ENCODE results near the gene GPR35. TPM values are rescaled to one million over a fixed set of nuclear protein-coding genes. Genes with fewer than 3 reads are reported as not detected.

Gene GPR35
- 1 to 10 TPM in 2 of 4 donors, under 1 TPM in 1, not detected in 1; 0.51 to 7.9 (median 1.7) TPM for total RNA-seq

GRCh38 chr2:240624950-240625621, at the start of gene GPR35:
Gene GPR35 (plus strand): TSS chr2:240625480. CDS start chr2:240629953, 4,473 bp downstream.
- Histone ChIP-seq H3K36me3 (no peaks in the 10 kb centered on the region), H3K27me3 (no peaks in the 10 kb centered on the region), H3K9me3 (no peaks in the 10 kb centered on the region), H3K4me3 (no peak within 1 kb of the TSS), H3K4me1 (no peaks in the 10 kb centered on the region), H3K27ac (no peak within 1 kb of the TSS)
- intact Hi-C loops (cut with DNase I; ENCODE audit: low total_unique reads) = no loop called here
- peak in 1 of 2 donors; percentile 20 for DNase-seq
- TF ChIP-seq POLR2A (IDR thresholded peaks at IDR 0.05) (no peak), CTCF (IDR thresholded peaks at IDR 0.05) (no peak)

GRCh38 chr2:240576036-240576435, 49.2 kb upstream of the GPR35 start:
- intact Hi-C loops (cut with DNase I; ENCODE audit: low total_unique reads) = no loop called here
- Histone ChIP-seq H3K27me3 (no peaks in the 10 kb centered on the region), H3K36me3 (no peaks in the 10 kb centered on the region), H3K4me3 (no peak overlapping the region), H3K27ac (no peak overlapping the region), H3K9me3 (no peaks in the 10 kb centered on the region), H3K4me1 (peaks cover 0 to 5% of the 10 kb centered on the region in 2 donors)
- no peak for TF ChIP-seq CTCF (IDR thresholded peaks at IDR 0.05)
- no peak for TF ChIP-seq POLR2A (IDR thresholded peaks at IDR 0.05)
- no peak for DNase-seq

- intact Hi-C loops (cut with DNase I; ENCODE audit: low total_unique reads) = no loop called here
- no peaks in the 10 kb centered on the region for H3K36me3 ChIP-seq
Measured at GRCh38 chr2:240576436-240577205, 48.7 kb upstream of the GPR35 start.

GRCh38 chr2:240577281-240578109, 47.8 kb upstream of the GPR35 start:
- peaks cover 0 to 5% of the 10 kb centered on the region in 2 donors for H3K4me1 ChIP-seq
- TF ChIP-seq CTCF (IDR thresholded peaks at IDR 0.05) = no peak
- no peak for TF ChIP-seq POLR2A (IDR thresholded peaks at IDR 0.05)
- intact Hi-C loops (cut with DNase I; ENCODE audit: low total_unique reads) = no loop called here
- no peaks in the 10 kb centered on the region for H3K27me3 ChIP-seq
- no peak overlapping the region for H3K4me3 ChIP-seq
- no peaks in the 10 kb centered on the region for H3K9me3 ChIP-seq
- H3K36me3 ChIP-seq = no peaks in the 10 kb centered on the region
- no peak overlapping the region for H3K27ac ChIP-seq
- DNase-seq = no peak

More at GRCh38 chr2:240576436-240577205, 48.7 kb upstream of the GPR35 start:
- Histone ChIP-seq H3K4me1 (peaks cover 0 to 5% of the 10 kb centered on the region in 2 donors), H3K27me3 (no peaks in the 10 kb centered on the region), H3K27ac (no peak overlapping the region), H3K4me3 (no peak overlapping the region), H3K9me3 (no peaks in the 10 kb centered on the region)
- TF ChIP-seq POLR2A (IDR thresholded peaks at IDR 0.05) (no peak), CTCF (IDR thresholded peaks at IDR 0.05) (no peak)
- no peak for DNase-seq
